Esophagus squamous epithelium (tissue), 4 donors: ENCODE data around the gene GPC5.

Source experiments
- CTCF ChIP-seq, 6 experiments: fragments of 450-650 bp in 4 of 6; fragments of 200-600 bp in 2 of 6; sonication (generic) in 2 of 6; IDR thresholded peaks; one replicate each; pipeline ENCODE4 v1.5.1; 2016 to 2019; ENCODE audit warnings: antibody characterized with exemption in 6 of 6, mild to moderate bottlenecking in 4 of 6, moderate library complexity in 4 of 6
- POLR2A ChIP-seq, 4 donors: fragments of 450-650 bp; IDR thresholded peaks; one replicate each; pipeline ENCODE4 v1.6.1; 2017; ENCODE audit warnings: antibody characterized with exemption in 4 of 4, mild to moderate bottlenecking in 4 of 4, moderate library complexity in 3 of 4

- no peak for TF ChIP-seq POLR2A (IDR thresholded peaks at IDR 0.05)
- peak in 1 of 6 experiments; percentile 25 for TF ChIP-seq CTCF (IDR thresholded peaks at IDR 0.05)
Observed at GRCh38 chr13:91406619-91407018, 8.2 kb downstream of the GPC5 start.
